Prostate gland (tissue), 2 donors: ENCODE data around the gene SFT2D1. TPM values are rescaled to one million over a fixed set of nuclear protein-coding genes. Genes with fewer than 3 reads are reported as not detected.

ENCODE experiments used
- DNase-seq: peaks from one replicate; pipeline ENCODE4 v3.0.0-alpha.2; 2019; ENCODE audit warnings: low spot score
- H3K27ac ChIP-seq, 2 donors: fragments of 200-600 bp; sonication (generic); 2 replicates each; pipeline ENCODE4 v1.5.1; 2017 to 2019
- H3K27me3 ChIP-seq: fragments of 200-600 bp; sonication (generic); replicated peaks from 2 replicates; pipeline ENCODE4 v1.5.1; 2019; ENCODE audit not compliant: insufficient read depth
- H3K36me3 ChIP-seq, 2 donors: fragments of 200-600 bp; sonication (generic); 1 replicate in 1 of 2; 2 replicates in 1 of 2; pipeline versions ENCODE4 v1.5.1 to v1.8.1; 2017 to 2019
- H3K4me1 ChIP-seq: fragments of 200-600 bp; sonication (generic); replicated peaks from 2 replicates; pipeline ENCODE4 v1.5.1; 2019
- H3K4me3 ChIP-seq, 2 donors: fragments of 200-600 bp; sonication (generic); 2 replicates each; pipeline ENCODE4 v1.5.1; 2017 to 2019
- H3K9me3 ChIP-seq: fragments of 200-600 bp; sonication (generic); 2 replicates; pipeline ENCODE4 v1.5.1; 2017
- POLR2A ChIP-seq: fragments of 450-650 bp; IDR thresholded peaks from one replicate; pipeline ENCODE4 v1.6.1; 2016; ENCODE audit warnings: antibody characterized with exemption, mild to moderate bottlenecking
- POLR2AphosphoS5 ChIP-seq: sonication (generic); formaldehyde crosslinking; IDR thresholded peaks from one replicate; pipeline ENCODE4 v1.6.1; 2017; ENCODE audit warnings: antibody characterized with exemption
- WGBS: methylation state at CpG from one replicate; pipeline ENCODE4 v1.1.5; 2018; 5-methylcytosine and 5-hydroxymethylcytosine counted together
- intact Hi-C: fragments of 100-400 bp; cut with DNase I; formaldehyde crosslinking; loops from one replicate; pipeline ENCODE4 v1.14.2; 2022
- total RNA-seq, 2 donors: library from RNA; depleted of rRNA; stranded (reverse); fragments of >200 nt; gene quantifications; one replicate each; pipeline ENCODE4 v1.1.0, GENCODE V29; 2016
- TF ChIP-seq, protein P1 (sequence below), 4 experiments: fragments of 200-600 bp in 2 of 4; fragments of 450-650 bp in 2 of 4; sonication (generic) in 2 of 4; IDR thresholded peaks; 1 replicate in 3 of 4; 2 replicates in 1 of 4; pipeline ENCODE4 v1.5.1; 2016 to 2019; ENCODE audit warnings: antibody characterized with exemption in 4 of 4, mild to moderate bottlenecking in 2 of 4, moderate library complexity in 2 of 4

Gene SFT2D1
- total RNA-seq, 2 donors from 2014 or later, result 64.8 to 72.3 TPM

DNA sequence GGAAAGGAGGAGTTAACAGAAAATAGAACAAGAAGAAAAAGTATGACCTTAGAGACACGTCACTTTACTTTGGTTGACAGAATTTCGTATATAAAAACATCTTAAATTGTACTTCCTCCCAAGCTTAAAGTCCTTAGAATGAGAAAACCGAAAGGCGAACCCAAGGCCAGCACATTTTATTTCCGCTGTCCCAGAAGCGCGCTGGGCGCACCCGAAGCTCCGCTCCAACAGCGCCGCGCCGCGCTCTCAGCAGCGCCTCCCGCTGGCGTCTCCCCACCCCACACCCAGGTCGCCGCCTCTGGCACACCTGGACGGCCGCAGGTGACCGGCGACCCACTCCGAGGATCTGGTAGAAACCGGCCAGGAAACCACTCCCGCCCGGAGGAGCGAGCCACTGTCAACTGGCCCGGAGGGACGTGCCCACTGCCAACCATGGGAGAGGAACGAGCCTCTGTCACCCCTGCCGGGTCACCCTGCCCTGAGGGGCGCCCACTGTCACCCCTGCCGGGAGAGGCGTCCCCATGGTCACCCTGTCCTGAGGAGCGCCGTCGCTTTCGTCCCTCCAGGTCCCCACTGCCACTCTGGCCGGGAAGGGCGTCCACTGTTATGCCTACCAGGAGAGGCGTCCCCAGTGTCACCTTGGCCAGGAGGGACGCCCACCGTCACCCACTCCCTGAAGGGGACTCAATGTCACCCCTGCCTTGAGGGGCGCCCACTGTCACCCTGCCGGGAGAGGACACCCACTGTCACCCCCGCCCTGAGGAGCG, 39.6 kb upstream of the SFT2D1 start:
- peak overlapping the region; percentile 82 to 86 for H3K4me3 ChIP-seq
- under 1% methylated on average over 47 of the region's 49 CpGs for WGBS
- no peaks in the 10 kb centered on the region for H3K4me1 ChIP-seq
- H3K27me3 ChIP-seq, result no peaks in the 10 kb centered on the region
- intact Hi-C loops, result loop anchor here (5.0 kb wide), 2 partner anchors 40 to 245 kb away; partner anchors contain the start of genes RPS6KA2 and SFT2D1
- TF ChIP-seq, protein P1, sequence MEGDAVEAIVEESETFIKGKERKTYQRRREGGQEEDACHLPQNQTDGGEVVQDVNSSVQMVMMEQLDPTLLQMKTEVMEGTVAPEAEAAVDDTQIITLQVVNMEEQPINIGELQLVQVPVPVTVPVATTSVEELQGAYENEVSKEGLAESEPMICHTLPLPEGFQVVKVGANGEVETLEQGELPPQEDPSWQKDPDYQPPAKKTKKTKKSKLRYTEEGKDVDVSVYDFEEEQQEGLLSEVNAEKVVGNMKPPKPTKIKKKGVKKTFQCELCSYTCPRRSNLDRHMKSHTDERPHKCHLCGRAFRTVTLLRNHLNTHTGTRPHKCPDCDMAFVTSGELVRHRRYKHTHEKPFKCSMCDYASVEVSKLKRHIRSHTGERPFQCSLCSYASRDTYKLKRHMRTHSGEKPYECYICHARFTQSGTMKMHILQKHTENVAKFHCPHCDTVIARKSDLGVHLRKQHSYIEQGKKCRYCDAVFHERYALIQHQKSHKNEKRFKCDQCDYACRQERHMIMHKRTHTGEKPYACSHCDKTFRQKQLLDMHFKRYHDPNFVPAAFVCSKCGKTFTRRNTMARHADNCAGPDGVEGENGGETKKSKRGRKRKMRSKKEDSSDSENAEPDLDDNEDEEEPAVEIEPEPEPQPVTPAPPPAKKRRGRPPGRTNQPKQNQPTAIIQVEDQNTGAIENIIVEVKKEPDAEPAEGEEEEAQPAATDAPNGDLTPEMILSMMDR (IDR thresholded peaks at IDR 0.05), result peak; percentile 65 to 89 (median 75)
- peak; percentile 61 for TF ChIP-seq POLR2AphosphoS5
- TF ChIP-seq POLR2A, result peak; percentile 39
- peak overlapping the region; percentile 89 to 92 for H3K27ac ChIP-seq
- H3K9me3 ChIP-seq, result no peaks in the 10 kb centered on the region
- DNase-seq, result peak; percentile 82
- H3K36me3 ChIP-seq, result no peaks in the 10 kb centered on the region

DNA sequence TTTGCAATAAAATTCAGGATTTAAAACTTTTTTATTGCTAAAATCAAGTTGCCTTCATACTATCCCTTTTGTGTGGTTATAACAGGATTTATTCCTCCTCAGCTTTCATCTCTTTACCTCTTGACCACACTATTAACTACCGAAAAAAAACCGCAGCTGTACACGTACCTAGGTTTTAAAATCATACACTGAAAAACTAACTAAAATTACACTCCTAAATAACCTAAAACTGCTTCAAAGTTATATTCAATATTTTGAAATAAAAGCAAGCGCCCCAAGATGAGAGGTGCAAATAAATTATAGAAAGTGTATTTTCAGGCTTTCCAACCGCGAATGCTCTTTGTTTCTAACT, 39.0 kb upstream of the SFT2D1 start:
- 21% methylated on average over 6 of the region's 6 CpGs for WGBS
- Histone ChIP-seq H3K4me1 (no peaks in the 10 kb centered on the region), H3K27me3 (no peaks in the 10 kb centered on the region), H3K9me3 (no peaks in the 10 kb centered on the region), H3K36me3 (no peaks in the 10 kb centered on the region), H3K27ac (peak overlapping the region; percentile 89 to 92), H3K4me3 (peak overlapping the region; percentile 82 to 86)
- TF ChIP-seq, protein P1 (IDR thresholded peaks at IDR 0.05), result no peak
- no peak for TF ChIP-seq POLR2AphosphoS5
- TF ChIP-seq POLR2A, result no peak
- intact Hi-C loops, result loop anchor here (5.0 kb wide), 2 partner anchors 39 to 246 kb away; partner anchors contain the start of genes RPS6KA2 and SFT2D1
- no peak for DNase-seq

DNA sequence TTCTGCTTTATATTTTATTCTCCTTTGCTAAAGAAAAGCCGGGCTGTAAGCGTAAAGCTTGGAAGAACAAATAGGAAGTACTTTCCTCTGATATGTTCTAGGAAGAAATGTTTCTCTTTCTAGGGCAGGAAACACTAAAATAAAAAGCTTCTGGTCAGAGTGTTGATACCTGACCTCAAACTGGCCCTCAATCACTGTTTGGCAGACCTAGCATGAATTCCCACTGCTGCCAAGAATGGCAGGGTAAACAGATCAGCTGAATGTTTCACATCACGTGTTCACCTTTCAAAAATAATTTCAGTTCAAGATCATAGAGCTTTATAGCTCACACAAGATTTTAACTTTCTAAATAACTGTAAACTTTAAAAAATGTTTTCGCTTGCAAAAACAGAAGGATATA, 37.5 kb upstream of the SFT2D1 start:
- intact Hi-C loops, result loop anchor here (5.0 kb wide), 2 partner anchors 37 to 248 kb away; partner anchors contain the start of genes RPS6KA2 and SFT2D1
- no peaks in the 10 kb centered on the region for H3K36me3 ChIP-seq
- no peaks in the 10 kb centered on the region for H3K9me3 ChIP-seq
- no peak overlapping the region for H3K4me3 ChIP-seq
- WGBS, result 81% methylated on average over 4 of the region's 4 CpGs
- H3K4me1 ChIP-seq, result no peaks in the 10 kb centered on the region
- H3K27me3 ChIP-seq, result no peaks in the 10 kb centered on the region
- no peak for DNase-seq
- no peak overlapping the region for H3K27ac ChIP-seq
- TF ChIP-seq POLR2A (no peak), POLR2AphosphoS5 (peak; percentile 28)

DNA sequence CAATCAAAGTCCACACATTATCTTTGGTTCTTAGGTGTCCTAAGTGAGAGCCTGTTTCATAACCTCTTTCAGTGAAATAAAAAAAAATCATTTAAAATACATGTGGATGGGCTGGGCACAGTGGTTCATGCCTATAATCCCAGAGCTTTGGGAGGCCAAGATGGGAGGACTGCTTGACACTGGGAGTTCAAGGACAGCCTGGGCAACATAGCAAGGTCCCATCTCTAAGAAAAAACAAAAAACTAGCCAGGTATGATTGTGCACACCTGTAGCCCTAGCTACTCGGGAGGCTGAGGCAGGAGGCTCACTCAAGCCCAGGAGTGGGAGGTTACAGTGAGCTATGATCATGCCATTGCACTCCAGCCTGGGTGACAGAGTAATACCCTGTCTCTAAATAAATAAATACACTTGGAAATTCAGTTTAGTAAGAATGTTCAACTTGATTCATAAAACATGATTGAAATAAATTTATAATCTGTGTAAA, 36.8 kb upstream of the SFT2D1 start:
- DNase-seq, result no peak
- Histone ChIP-seq H3K27ac (no peak overlapping the region), H3K9me3 (no peaks in the 10 kb centered on the region), H3K27me3 (no peaks in the 10 kb centered on the region), H3K4me1 (no peaks in the 10 kb centered on the region), H3K4me3 (no peak overlapping the region), H3K36me3 (no peaks in the 10 kb centered on the region)
- intact Hi-C loops, result no loop called here
- TF ChIP-seq, protein P1 (IDR thresholded peaks at IDR 0.05), result no peak
- no peak for TF ChIP-seq POLR2A
- TF ChIP-seq POLR2AphosphoS5, result no peak
- 90% methylated on average over 1 of the region's 1 CpG for WGBS

DNA sequence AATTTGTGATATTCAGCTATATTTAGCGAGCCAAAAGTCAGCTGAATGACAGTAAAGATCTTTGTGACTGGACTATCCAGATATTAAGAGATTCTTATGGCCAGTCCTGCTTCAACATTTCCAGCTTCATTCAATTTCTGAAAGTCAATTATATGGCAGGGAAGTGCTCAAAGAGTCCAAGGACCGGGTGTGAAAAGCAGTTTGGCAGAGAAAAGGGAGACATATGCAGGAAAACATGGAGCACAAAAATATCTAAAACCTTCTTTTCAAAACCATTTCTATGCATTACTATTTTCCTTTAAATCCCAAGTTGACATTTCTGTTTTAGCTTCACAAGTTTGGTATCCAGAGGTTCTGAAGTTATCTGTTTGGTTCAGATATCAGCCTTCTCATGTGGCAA, 35.4 kb upstream of the SFT2D1 start:
- Histone ChIP-seq H3K4me1 (no peaks in the 10 kb centered on the region), H3K4me3 (no peak overlapping the region), H3K27ac (no peak overlapping the region), H3K9me3 (no peaks in the 10 kb centered on the region), H3K27me3 (no peaks in the 10 kb centered on the region), H3K36me3 (no peaks in the 10 kb centered on the region)
- TF ChIP-seq, protein P1 (IDR thresholded peaks at IDR 0.05), result no peak
- no peak for TF ChIP-seq POLR2A
- TF ChIP-seq POLR2AphosphoS5, result no peak
- WGBS, result 73% methylated on average over 2 of the region's 2 CpGs
- no peak for DNase-seq
- intact Hi-C loops, result no loop called here
